GM12878 (cell line): ENCODE data around the gene CSPG5. TPM values are rescaled to one million over a fixed set of nuclear protein-coding genes. Genes with fewer than 3 reads are reported as not detected.

ENCODE experiments used
- BACH1 ChIP-seq: fragments of 450-650 bp; IDR thresholded peaks from 2 replicates; pipeline ENCODE4 v1.6.1; 2017; ENCODE audit warnings: mild to moderate bottlenecking, borderline replicate concordance
- BMI1 ChIP-seq: fragments of 450-650 bp; IDR thresholded peaks from 2 replicates; pipeline ENCODE4 v1.6.1; 2016; ENCODE audit warnings: mild to moderate bottlenecking, moderate library complexity, borderline replicate concordance
- DPF2 ChIP-seq: fragments of 450-650 bp; IDR thresholded peaks from 2 replicates; pipeline ENCODE4 v1.6.1; 2017; ENCODE audit warnings: mild to moderate bottlenecking
- EP300 ChIP-seq, 2 experiments: fragments of 150-350 bp in 1 of 2; IDR thresholded peaks; 2 replicates each; pipeline ENCODE4 v1.6.1; 2011 to 2012; ENCODE audit warnings: low read depth in 2 of 2, low read length in 2 of 2, borderline replicate concordance in 1 of 2, improper control_type of control experiment in 1 of 2, inconsistent platforms in 1 of 2; ENCODE audit not compliant: control insufficient read depth in 1 of 2
- GATAD2B ChIP-seq: fragments of 450-650 bp; conservative IDR thresholded peaks from 2 replicates; pipeline ENCODE4 v1.6.1; 2017; ENCODE audit warnings: low read depth, mild to moderate bottlenecking, moderate library complexity
- HDAC2 ChIP-seq: fragments of 200-600 bp; sonication (generic); IDR thresholded peaks from 2 replicates; pipeline ENCODE4 v1.6.1; 2017
- IRF4 ChIP-seq: IDR thresholded peaks from 2 replicates; pipeline ENCODE4 v1.6.1; 2011; ENCODE audit warnings: low read depth, low read length
- NBN ChIP-seq: fragments of 450-650 bp; IDR thresholded peaks from 2 replicates; pipeline ENCODE4 v1.6.1; 2016
- NR2F1 ChIP-seq: fragments of 450-650 bp; conservative IDR thresholded peaks from 2 replicates; pipeline ENCODE4 v1.6.1; 2017; ENCODE audit warnings: mild to moderate bottlenecking
- SMARCA5 ChIP-seq: fragments of 450-650 bp; IDR thresholded peaks from 2 replicates; pipeline ENCODE4 v1.6.1; 2017; ENCODE audit warnings: mild to moderate bottlenecking
- SMC3 ChIP-seq: IDR thresholded peaks from 2 replicates; pipeline ENCODE4 v1.6.1; 2011; ENCODE audit warnings: low read length, improper control_type of control experiment, borderline replicate concordance
- STAT1 ChIP-seq: fragments of 450-650 bp; conservative IDR thresholded peaks from 2 replicates; pipeline ENCODE4 v1.6.1; 2014; ENCODE audit warnings: antibody characterized with exemption, mild to moderate bottlenecking
- YY1 ChIP-seq: IDR thresholded peaks from 2 replicates; pipeline ENCODE4 v1.6.1; 2011; ENCODE audit warnings: low read depth, mild to moderate bottlenecking, low read length
- ZNF384 ChIP-seq: IDR thresholded peaks from 2 replicates; pipeline ENCODE4 v1.6.1; 2012; ENCODE audit warnings: low read depth, mild to moderate bottlenecking, low read length, improper control_type of control experiment, borderline replicate concordance
- ZNF622 ChIP-seq: fragments of 450-650 bp; IDR thresholded peaks from 2 replicates; pipeline ENCODE4 v1.6.1; 2017; ENCODE audit warnings: mild to moderate bottlenecking, inconsistent platforms
- polyA plus RNA-seq, 11 experiments: library from polyadenylated mRNA; depleted of rRNA in 4 of 11; unstranded in 6 of 11; stranded (reverse) in 5 of 11; fragments of >200 nt; fragmentation: Nextera tagmentation in 4 of 11; fragmentation: Illumina TruSeq in 1 of 11; extraction: Ambion mirVana in 4 of 11; extraction: Trizol in 1 of 11; gene quantifications; 1 replicate in 1 of 11; 2 replicates in 10 of 11; pipeline versions ENCODE4 v1.2.1 to v1.2.3, GENCODE V29; 2011 to 2016; ENCODE audit warnings: inconsistent platforms in 2 of 11, missing spikeins in 2 of 11, low read depth in 1 of 11
- total RNA-seq, 4 experiments: library from RNA; depleted of rRNA in 3 of 4; stranded (reverse); fragments of >200 nt in 3 of 4; fragmentation: Illumina TruSeq in 1 of 4; extraction: Trizol in 1 of 4; gene quantifications; 2 replicates each; pipeline versions ENCODE4 v1.2.1 to v1.2.3, GENCODE V29; 2013 to 2021
- TF ChIP-seq, protein P1 (sequence below): IDR thresholded peaks from 2 replicates; pipeline ENCODE4 v1.6.1; 2011; ENCODE audit warnings: borderline replicate concordance, low read depth, mild to moderate bottlenecking, moderate library complexity, mixed read lengths, low read length; ENCODE audit not compliant: insufficient read depth; ENCODE audit errors: extremely low read length
- TF ChIP-seq, protein P2 (sequence below): fragments of 450-650 bp; conservative IDR thresholded peaks from 2 replicates; pipeline ENCODE4 v1.6.1; 2017; ENCODE audit warnings: mild to moderate bottlenecking, moderate library complexity
- TF ChIP-seq, protein P3 (sequence below): fragments of 450-650 bp; IDR thresholded peaks from 2 replicates; pipeline ENCODE4 v1.6.1; 2017; ENCODE audit warnings: mild to moderate bottlenecking, moderate library complexity
- TF ChIP-seq, protein P4 (sequence below): fragments of 450-650 bp; IDR thresholded peaks from 2 replicates; pipeline ENCODE4 v1.6.1; 2018; ENCODE audit warnings: borderline replicate concordance, mild to moderate bottlenecking; ENCODE audit not compliant: partially characterized antibody

The CSPG5 gene
- total and polyA plus RNA-seq, 10 of the 15 experiments (the other 5 are each of a cell fraction or from before 2014, with no cell fraction given) = 0.08 to 0.17 TPM; not detected in 8

GRCh38 chr3:47522082-47522987 lies 56.3 kb downstream of the CSPG5 start (continued):
- TF ChIP-seq, protein P1, sequence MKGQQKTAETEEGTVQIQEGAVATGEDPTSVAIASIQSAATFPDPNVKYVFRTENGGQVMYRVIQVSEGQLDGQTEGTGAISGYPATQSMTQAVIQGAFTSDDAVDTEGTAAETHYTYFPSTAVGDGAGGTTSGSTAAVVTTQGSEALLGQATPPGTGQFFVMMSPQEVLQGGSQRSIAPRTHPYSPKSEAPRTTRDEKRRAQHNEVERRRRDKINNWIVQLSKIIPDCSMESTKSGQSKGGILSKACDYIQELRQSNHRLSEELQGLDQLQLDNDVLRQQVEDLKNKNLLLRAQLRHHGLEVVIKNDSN = peak; percentile 77
- TF ChIP-seq HDAC2 (no peak), NR2F1 (peak; percentile 71), NBN (0 out of 2 replicates have a peak, but pooled peaks have one; percentile 40), EP300 (IDR thresholded peaks at IDR 0.05; ENCODE audit: borderline replicate concordance in 1 of 2, control insufficient read depth in 1 of 2, low read depth in 2 of 2, low read length in 2 of 2) (no peak), BMI1 (no peak), DPF2 (peak; percentile 39; the same call in 1 of the 2 replicates), GATAD2B (peak; percentile 57; the same call in 1 of the 2 replicates), STAT1 (no peak), ZNF622 (no peak), IRF4 (peak; percentile 57; the same call in 1 of the 2 replicates), SMC3 (peak; percentile 98), BACH1 (no peak), SMARCA5 (peak; percentile 78), ZNF384 (peak; percentile 58; the same call in 1 of the 2 replicates), YY1 (peak; percentile 85)
- TF ChIP-seq, protein P2, sequence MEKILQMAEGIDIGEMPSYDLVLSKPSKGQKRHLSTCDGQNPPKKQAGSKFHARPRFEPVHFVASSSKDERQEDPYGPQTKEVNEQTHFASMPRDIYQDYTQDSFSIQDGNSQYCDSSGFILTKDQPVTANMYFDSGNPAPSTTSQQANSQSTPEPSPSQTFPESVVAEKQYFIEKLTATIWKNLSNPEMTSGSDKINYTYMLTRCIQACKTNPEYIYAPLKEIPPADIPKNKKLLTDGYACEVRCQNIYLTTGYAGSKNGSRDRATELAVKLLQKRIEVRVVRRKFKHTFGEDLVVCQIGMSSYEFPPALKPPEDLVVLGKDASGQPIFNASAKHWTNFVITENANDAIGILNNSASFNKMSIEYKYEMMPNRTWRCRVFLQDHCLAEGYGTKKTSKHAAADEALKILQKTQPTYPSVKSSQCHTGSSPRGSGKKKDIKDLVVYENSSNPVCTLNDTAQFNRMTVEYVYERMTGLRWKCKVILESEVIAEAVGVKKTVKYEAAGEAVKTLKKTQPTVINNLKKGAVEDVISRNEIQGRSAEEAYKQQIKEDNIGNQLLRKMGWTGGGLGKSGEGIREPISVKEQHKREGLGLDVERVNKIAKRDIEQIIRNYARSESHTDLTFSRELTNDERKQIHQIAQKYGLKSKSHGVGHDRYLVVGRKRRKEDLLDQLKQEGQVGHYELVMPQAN = no peak
- TF ChIP-seq, protein P3, sequence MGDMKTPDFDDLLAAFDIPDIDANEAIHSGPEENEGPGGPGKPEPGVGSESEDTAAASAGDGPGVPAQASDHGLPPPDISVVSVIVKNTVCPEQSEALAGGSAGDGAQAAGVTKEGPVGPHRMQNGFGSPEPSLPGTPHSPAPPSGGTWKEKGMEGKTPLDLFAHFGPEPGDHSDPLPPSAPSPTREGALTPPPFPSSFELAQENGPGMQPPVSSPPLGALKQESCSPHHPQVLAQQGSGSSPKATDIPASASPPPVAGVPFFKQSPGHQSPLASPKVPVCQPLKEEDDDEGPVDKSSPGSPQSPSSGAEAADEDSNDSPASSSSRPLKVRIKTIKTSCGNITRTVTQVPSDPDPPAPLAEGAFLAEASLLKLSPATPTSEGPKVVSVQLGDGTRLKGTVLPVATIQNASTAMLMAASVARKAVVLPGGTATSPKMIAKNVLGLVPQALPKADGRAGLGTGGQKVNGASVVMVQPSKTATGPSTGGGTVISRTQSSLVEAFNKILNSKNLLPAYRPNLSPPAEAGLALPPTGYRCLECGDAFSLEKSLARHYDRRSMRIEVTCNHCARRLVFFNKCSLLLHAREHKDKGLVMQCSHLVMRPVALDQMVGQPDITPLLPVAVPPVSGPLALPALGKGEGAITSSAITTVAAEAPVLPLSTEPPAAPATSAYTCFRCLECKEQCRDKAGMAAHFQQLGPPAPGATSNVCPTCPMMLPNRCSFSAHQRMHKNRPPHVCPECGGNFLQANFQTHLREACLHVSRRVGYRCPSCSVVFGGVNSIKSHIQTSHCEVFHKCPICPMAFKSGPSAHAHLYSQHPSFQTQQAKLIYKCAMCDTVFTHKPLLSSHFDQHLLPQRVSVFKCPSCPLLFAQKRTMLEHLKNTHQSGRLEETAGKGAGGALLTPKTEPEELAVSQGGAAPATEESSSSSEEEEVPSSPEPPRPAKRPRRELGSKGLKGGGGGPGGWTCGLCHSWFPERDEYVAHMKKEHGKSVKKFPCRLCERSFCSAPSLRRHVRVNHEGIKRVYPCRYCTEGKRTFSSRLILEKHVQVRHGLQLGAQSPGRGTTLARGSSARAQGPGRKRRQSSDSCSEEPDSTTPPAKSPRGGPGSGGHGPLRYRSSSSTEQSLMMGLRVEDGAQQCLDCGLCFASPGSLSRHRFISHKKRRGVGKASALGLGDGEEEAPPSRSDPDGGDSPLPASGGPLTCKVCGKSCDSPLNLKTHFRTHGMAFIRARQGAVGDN = no peak
- TF ChIP-seq, protein P4, sequence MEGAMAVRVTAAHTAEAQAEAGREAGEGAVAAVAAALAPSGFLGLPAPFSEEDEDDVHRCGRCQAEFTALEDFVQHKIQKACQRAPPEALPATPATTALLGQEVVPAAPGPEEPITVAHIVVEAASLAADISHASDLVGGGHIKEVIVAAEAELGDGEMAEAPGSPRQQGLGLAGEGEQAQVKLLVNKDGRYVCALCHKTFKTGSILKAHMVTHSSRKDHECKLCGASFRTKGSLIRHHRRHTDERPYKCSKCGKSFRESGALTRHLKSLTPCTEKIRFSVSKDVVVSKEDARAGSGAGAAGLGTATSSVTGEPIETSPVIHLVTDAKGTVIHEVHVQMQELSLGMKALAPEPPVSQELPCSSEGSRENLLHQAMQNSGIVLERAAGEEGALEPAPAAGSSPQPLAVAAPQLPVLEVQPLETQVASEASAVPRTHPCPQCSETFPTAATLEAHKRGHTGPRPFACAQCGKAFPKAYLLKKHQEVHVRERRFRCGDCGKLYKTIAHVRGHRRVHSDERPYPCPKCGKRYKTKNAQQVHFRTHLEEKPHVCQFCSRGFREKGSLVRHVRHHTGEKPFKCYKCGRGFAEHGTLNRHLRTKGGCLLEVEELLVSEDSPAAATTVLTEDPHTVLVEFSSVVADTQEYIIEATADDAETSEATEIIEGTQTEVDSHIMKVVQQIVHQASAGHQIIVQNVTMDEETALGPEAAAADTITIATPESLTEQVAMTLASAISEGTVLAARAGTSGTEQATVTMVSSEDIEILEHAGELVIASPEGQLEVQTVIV = no peak
